Neural progenitor cell (in vitro differentiated cells): ENCODE data around the gene PCYT1A.

ENCODE experiments used
- EZH2phosphoT487 ChIP-seq: fragments of 200-600 bp; sonication (generic); IDR thresholded peaks from 2 replicates; pipeline ENCODE4 v1.6.1; 2017; ENCODE audit warnings: antibody characterized with exemption
- TF ChIP-seq, protein P1 (sequence below): fragments of 200-600 bp; sonication (generic); IDR thresholded peaks from 2 replicates; pipeline ENCODE4 v1.5.1; 2017; ENCODE audit warnings: antibody characterized with exemption, mild to moderate bottlenecking

- TF ChIP-seq, protein P1, sequence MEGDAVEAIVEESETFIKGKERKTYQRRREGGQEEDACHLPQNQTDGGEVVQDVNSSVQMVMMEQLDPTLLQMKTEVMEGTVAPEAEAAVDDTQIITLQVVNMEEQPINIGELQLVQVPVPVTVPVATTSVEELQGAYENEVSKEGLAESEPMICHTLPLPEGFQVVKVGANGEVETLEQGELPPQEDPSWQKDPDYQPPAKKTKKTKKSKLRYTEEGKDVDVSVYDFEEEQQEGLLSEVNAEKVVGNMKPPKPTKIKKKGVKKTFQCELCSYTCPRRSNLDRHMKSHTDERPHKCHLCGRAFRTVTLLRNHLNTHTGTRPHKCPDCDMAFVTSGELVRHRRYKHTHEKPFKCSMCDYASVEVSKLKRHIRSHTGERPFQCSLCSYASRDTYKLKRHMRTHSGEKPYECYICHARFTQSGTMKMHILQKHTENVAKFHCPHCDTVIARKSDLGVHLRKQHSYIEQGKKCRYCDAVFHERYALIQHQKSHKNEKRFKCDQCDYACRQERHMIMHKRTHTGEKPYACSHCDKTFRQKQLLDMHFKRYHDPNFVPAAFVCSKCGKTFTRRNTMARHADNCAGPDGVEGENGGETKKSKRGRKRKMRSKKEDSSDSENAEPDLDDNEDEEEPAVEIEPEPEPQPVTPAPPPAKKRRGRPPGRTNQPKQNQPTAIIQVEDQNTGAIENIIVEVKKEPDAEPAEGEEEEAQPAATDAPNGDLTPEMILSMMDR = no peak
- TF ChIP-seq EZH2phosphoT487 = no peak
Measured at GRCh38 chr3:196220991-196221390, 66.5 kb downstream of the PCYT1A start.
